ENCODE results near the gene IL17REL.

DNA sequence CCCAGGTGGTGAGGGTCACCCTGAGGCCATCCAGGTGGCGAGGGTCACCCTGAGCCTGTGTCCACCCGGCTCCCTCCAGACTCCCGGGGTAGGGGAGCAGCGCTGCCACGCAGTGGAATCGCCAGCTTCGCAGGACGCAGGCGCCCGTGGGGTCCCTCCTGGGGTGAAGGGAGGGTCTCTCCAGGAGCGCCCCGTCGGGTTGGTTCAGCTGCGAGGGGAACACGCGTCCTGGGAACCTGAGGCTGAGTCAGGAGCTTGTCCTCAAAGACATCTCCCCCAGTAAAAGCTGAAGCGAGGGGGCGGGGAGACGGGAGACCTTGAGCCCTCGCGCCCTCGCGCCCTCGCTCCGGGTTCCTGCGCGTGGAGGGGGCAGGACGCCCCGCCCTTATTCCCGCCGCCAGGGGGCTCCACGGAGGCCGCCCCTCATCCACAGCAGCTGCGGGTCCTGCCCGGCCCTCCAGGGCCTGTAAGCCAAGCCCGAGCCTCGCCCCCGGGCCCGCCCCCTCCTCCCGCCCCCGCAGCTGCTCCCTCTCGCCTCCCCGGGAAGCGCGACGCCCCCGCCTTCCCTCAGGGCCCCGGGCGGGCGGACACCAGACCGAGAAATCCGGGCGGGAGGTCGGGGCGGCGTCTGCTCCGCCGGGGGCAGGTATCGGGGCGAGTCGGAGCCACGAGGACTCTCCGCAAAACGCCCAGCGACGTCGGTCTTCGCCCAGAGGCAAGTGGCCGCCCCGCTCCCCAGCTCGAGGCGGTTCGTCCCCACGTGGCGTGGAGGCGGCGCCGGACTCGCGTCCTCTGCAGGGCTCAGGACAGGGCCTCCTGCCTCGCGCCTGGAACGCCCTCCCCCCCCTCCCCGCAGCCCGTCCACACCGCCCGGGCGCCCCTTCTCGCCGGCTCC lies 29.2 kb downstream of the IL17REL start:
- TF ChIP-seq, protein P1, sequence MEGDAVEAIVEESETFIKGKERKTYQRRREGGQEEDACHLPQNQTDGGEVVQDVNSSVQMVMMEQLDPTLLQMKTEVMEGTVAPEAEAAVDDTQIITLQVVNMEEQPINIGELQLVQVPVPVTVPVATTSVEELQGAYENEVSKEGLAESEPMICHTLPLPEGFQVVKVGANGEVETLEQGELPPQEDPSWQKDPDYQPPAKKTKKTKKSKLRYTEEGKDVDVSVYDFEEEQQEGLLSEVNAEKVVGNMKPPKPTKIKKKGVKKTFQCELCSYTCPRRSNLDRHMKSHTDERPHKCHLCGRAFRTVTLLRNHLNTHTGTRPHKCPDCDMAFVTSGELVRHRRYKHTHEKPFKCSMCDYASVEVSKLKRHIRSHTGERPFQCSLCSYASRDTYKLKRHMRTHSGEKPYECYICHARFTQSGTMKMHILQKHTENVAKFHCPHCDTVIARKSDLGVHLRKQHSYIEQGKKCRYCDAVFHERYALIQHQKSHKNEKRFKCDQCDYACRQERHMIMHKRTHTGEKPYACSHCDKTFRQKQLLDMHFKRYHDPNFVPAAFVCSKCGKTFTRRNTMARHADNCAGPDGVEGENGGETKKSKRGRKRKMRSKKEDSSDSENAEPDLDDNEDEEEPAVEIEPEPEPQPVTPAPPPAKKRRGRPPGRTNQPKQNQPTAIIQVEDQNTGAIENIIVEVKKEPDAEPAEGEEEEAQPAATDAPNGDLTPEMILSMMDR (IDR thresholded peaks at IDR 0.05), result peak in 2 of 5 experiments; percentile 23 to 29
- no peak for TF ChIP-seq EP300 (IDR thresholded peaks at IDR 0.05)

Measured in tibial nerve (tissue), 4 donors.